ENCODE measurements around the gene ETF1. TPM values are rescaled to one million over a fixed set of nuclear protein-coding genes. Genes with fewer than 3 reads are reported as not detected.

ETF1 gene
- total RNA-seq, 2 donors from 2014 or later: 106 to 109 TPM

DNA sequence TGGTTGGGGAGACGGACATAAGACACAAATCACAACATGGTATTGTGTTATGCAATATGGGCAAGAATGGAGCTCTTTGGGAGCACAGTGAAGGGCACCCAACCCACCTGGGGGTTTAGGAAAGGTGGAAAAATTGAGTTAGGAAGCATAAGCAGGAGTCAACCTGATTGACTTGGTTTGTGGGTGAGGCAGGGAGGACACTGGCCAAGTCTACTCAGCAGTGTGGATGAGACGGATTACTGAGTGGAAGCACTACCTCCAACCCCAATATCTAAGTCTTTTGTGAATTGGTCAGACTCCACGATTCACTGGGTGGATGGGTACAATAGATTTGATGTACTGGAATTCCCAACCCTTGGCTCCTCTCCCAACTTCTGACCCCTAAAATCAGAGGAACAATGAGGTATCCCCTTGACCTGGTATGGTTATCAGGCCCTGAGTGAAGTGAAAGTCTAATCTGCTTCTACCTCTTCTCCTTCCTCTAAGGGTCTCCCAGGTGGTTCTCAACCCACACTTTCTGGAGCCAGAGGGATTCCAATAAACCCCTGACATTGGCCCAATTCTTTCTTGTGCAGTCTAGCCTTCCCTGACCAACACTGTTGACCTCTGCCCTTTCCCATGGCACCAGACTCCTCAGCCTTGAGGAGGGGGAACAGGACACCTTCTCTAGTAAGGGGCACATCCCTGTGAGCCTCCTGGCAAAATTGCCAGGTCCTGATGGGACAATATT, 72.5 kb downstream of the ETF1 start:
- WGBS, 2 experiments (ENCODE audit: insufficient coverage in 1 of 2, insufficient read length in 1 of 2): 91 to 93% methylated on average over 3 of the region's 3 CpGs
- H3K9me3 Mint-ChIP-seq: no peaks in the 10 kb centered on the region
- Histone ChIP-seq H3K9ac (ENCODE audit: extremely low read depth, low read length, poor library complexity, severe bottlenecking) (no peak overlapping the region), H3K9me3 (ENCODE audit: control insufficient read depth, low read length) (no peaks in the 10 kb centered on the region), H3K4me1 (ENCODE audit: control insufficient read depth, insufficient read depth, low read length) (peaks cover 7% of the 10 kb centered on the region), H3K4me3 (ENCODE audit: low read length) (no peak overlapping the region), H3K36me3 (ENCODE audit: control insufficient read depth, insufficient read depth, low read length) (peaks cover 10% of the 10 kb centered on the region), H3K27ac (ENCODE audit: low read depth, low read length) (no peak overlapping the region), H3K27me3 (ENCODE audit: control insufficient read depth, insufficient read depth, low read length, poor library complexity, severe bottlenecking) (peaks cover 12% of the 10 kb centered on the region)
- H3K27me3 Mint-ChIP-seq (ENCODE audit: insufficient read depth): peaks cover 25% of the 10 kb centered on the region
- DNase-seq: no peak
- H3K36me3 Mint-ChIP-seq (ENCODE audit: low read depth): peaks cover 11% of the 10 kb centered on the region
- TF ChIP-seq, protein P1, sequence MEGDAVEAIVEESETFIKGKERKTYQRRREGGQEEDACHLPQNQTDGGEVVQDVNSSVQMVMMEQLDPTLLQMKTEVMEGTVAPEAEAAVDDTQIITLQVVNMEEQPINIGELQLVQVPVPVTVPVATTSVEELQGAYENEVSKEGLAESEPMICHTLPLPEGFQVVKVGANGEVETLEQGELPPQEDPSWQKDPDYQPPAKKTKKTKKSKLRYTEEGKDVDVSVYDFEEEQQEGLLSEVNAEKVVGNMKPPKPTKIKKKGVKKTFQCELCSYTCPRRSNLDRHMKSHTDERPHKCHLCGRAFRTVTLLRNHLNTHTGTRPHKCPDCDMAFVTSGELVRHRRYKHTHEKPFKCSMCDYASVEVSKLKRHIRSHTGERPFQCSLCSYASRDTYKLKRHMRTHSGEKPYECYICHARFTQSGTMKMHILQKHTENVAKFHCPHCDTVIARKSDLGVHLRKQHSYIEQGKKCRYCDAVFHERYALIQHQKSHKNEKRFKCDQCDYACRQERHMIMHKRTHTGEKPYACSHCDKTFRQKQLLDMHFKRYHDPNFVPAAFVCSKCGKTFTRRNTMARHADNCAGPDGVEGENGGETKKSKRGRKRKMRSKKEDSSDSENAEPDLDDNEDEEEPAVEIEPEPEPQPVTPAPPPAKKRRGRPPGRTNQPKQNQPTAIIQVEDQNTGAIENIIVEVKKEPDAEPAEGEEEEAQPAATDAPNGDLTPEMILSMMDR (conservative IDR thresholded peaks at IDR 0.05): no peak
- peaks cover 17% of the 10 kb centered on the region for H3K4me1 Mint-ChIP-seq
- no peak overlapping the region for H3K27ac Mint-ChIP-seq
- H3K4me3 Mint-ChIP-seq: no peak overlapping the region

DNA sequence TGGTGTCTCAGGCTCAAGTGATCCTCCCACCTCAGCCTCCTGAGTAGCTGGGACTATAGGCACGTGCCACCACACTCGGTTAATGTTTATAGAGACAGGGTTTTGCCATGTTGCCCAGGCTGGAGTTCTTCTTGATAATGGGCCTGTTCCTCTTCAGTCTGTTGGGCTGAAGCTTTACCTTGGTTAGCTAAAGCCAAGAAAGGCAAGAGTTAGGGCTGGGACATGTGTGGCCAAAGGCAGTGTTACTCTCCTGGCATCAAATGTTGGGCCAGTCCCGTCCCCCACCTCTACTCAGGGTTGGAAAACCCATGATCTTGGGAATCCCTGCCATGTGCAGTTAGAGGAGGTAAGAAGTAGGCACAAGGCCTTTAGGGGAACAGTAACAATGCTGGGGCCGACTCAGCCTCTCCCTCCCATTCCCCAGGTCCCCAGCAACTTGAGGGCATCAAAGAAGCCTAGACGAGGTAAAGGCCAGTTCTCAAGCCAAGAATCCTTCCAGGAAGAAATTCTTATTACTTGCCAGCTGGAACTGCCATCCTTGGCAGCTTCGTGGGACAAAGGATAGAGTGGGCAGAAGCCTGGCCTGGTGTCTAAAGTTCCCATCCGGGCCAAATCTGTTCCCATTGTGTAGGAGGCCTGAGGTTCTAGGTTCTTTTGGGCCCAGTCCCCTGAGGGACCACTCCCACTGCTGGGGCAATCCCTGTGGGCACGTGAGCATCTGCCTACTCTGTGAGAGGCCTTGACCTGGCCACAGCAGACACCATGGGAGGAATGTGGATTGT, 73.3 kb downstream of the ETF1 start:
- H3K4me1 Mint-ChIP-seq: peaks cover 17% of the 10 kb centered on the region
- H3K4me3 Mint-ChIP-seq: no peak overlapping the region
- H3K36me3 Mint-ChIP-seq (ENCODE audit: low read depth): peaks cover 11% of the 10 kb centered on the region
- H3K36me3 ChIP-seq (ENCODE audit: control insufficient read depth, insufficient read depth, low read length): peaks cover 10% of the 10 kb centered on the region
- H3K4me1 ChIP-seq (ENCODE audit: control insufficient read depth, insufficient read depth, low read length): peaks cover 7% of the 10 kb centered on the region
- peak; percentile 77 for DNase-seq
- no peaks in the 10 kb centered on the region for H3K9me3 ChIP-seq (ENCODE audit: control insufficient read depth, low read length)
- no peak overlapping the region for H3K9ac ChIP-seq (ENCODE audit: extremely low read depth, low read length, poor library complexity, severe bottlenecking)
- H3K9me3 Mint-ChIP-seq: no peaks in the 10 kb centered on the region
- H3K27me3 Mint-ChIP-seq (ENCODE audit: insufficient read depth): peaks cover 22% of the 10 kb centered on the region
- WGBS, 2 experiments (ENCODE audit: insufficient coverage in 1 of 2, insufficient read length in 1 of 2): 92 to 93% methylated on average over 6 to 8 of the region's 8 CpGs
- H3K27ac ChIP-seq (ENCODE audit: low read depth, low read length): no peak overlapping the region
- H3K27ac Mint-ChIP-seq: no peak overlapping the region
- TF ChIP-seq, protein P1 (conservative IDR thresholded peaks at IDR 0.05): no peak
- peaks cover 12% of the 10 kb centered on the region for H3K27me3 ChIP-seq (ENCODE audit: control insufficient read depth, insufficient read depth, low read length, poor library complexity, severe bottlenecking)
- no peak overlapping the region for H3K4me3 ChIP-seq (ENCODE audit: low read length)

DNA sequence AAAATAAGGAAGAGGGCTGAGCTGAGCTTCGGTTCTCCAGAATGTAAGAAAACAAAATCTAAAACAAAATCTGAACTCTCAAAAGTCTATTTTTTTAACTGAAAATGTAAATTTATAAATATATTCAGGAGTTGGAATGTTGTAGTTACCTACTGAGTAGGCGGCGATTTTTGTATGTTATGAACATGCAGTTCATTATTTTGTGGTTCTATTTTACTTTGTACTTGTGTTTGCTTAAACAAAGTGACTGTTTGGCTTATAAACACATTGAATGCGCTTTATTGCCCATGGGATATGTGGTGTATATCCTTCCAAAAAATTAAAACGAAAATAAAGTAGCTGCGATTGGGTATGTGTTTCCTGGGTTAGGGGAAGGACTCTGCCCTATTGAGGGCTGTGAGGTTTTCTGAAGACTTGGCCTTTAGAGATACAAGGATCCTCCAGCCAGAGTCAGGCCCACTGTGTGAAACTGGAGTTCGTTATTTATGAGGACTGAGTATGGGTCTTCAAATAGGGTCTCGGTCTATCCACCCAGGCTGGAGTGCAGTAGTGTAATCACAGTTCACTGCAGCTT, 74.0 kb downstream of the ETF1 start:
- no peaks in the 10 kb centered on the region for H3K9me3 ChIP-seq (ENCODE audit: control insufficient read depth, low read length)
- Mint-ChIP-seq H3K27me3 (ENCODE audit: insufficient read depth) (peaks cover 21% of the 10 kb centered on the region), H3K4me1 (peaks cover 17% of the 10 kb centered on the region), H3K36me3 (ENCODE audit: low read depth) (peaks cover 11% of the 10 kb centered on the region), H3K9me3 (no peaks in the 10 kb centered on the region), H3K4me3 (no peak overlapping the region), H3K27ac (no peak overlapping the region)
- no peak overlapping the region for H3K4me3 ChIP-seq (ENCODE audit: low read length)
- H3K36me3 ChIP-seq (ENCODE audit: control insufficient read depth, insufficient read depth, low read length): peaks cover 10% of the 10 kb centered on the region
- no peak for DNase-seq
- WGBS, 2 experiments (ENCODE audit: insufficient coverage in 1 of 2, insufficient read length in 1 of 2): 93 to 96% methylated on average over 6 to 7 of the region's 8 CpGs
- no peak overlapping the region for H3K9ac ChIP-seq (ENCODE audit: extremely low read depth, low read length, poor library complexity, severe bottlenecking)
- TF ChIP-seq, protein P1 (conservative IDR thresholded peaks at IDR 0.05): no peak
- H3K4me1 ChIP-seq (ENCODE audit: control insufficient read depth, insufficient read depth, low read length): peaks cover 7% of the 10 kb centered on the region
- peaks cover 12% of the 10 kb centered on the region for H3K27me3 ChIP-seq (ENCODE audit: control insufficient read depth, insufficient read depth, low read length, poor library complexity, severe bottlenecking)
- no peak overlapping the region for H3K27ac ChIP-seq (ENCODE audit: low read depth, low read length)

All from endodermal cell (in vitro differentiated cells).